MM.1S (cell line): ENCODE results near the gene ZFP36L1.
A peak's percentile ranks its signal among the peaks of the same experiment; 100 is the strongest.

Experiments used
- DNase-seq: peaks from one replicate; pipeline ENCODE4 v3.0.0-alpha.2; 2015
- H2AFZ ChIP-seq: fragments of 300-600 bp; sonication (generic); 2 replicates; pipeline ENCODE4 v1.6.0; 2016; ENCODE audit warnings: antibody characterized with exemption, low read length
- H3F3A ChIP-seq: fragments of 300-600 bp; sonication (generic); 2 replicates; pipeline ENCODE4 v1.6.1; 2016; ENCODE audit warnings: mild to moderate bottlenecking, antibody characterized with exemption, low read length, moderate library complexity, mixed read lengths; ENCODE audit not compliant: insufficient read depth
- H3K27ac ChIP-seq: fragments of 300-600 bp; sonication (generic); 2 replicates; pipeline ENCODE4 v1.5.1; 2016; ENCODE audit warnings: mild to moderate bottlenecking, low read length
- H3K27me3 ChIP-seq: fragments of 300-600 bp; sonication (generic); replicated peaks from 2 replicates; pipeline ENCODE4 v1.6.0; 2016; ENCODE audit warnings: low read length; ENCODE audit not compliant: insufficient read depth
- H3K36me3 ChIP-seq: fragments of 300-600 bp; sonication (generic); replicated peaks from 2 replicates; pipeline ENCODE4 v1.6.1; 2016; ENCODE audit warnings: mild to moderate bottlenecking, low read length, mixed read lengths; ENCODE audit not compliant: insufficient read depth
- H3K4me1 ChIP-seq: fragments of 300-600 bp; sonication (generic); 2 replicates; pipeline ENCODE4 v1.6.1; 2016; ENCODE audit warnings: low read length, mixed read lengths
- H3K4me2 ChIP-seq: fragments of 300-600 bp; sonication (generic); 2 replicates; pipeline ENCODE4 v1.6.0; 2016; ENCODE audit warnings: low read depth, low read length
- H3K4me3 ChIP-seq: fragments of 300-600 bp; sonication (generic); 2 replicates; pipeline ENCODE4 v1.5.1; 2016; ENCODE audit warnings: low read length, mixed read lengths
- H3K79me2 ChIP-seq: fragments of 300-600 bp; sonication (generic); 2 replicates; pipeline ENCODE4 v1.6.1; 2016; ENCODE audit warnings: mixed run types, low read length, mixed read lengths
- H3K9ac ChIP-seq: fragments of 300-600 bp; sonication (generic); 2 replicates; pipeline ENCODE4 v1.6.1; 2016; ENCODE audit warnings: low read length, mixed read lengths
- H3K9me2 ChIP-seq: fragments of 300-600 bp; sonication (generic); replicated peaks from 2 replicates; pipeline ENCODE4 v1.6.1; 2016; ENCODE audit warnings: mild to moderate bottlenecking, low read length, mixed read lengths; ENCODE audit not compliant: insufficient read depth
- H3K9me3 ChIP-seq: fragments of 300-600 bp; sonication (generic); replicated peaks from 2 replicates; pipeline ENCODE4 v1.6.1; 2016; ENCODE audit warnings: mild to moderate bottlenecking, low read length, mixed read lengths; ENCODE audit not compliant: insufficient read depth
- H4K20me1 ChIP-seq: fragments of 300-600 bp; sonication (generic); 2 replicates; pipeline ENCODE4 v1.6.1; 2016; ENCODE audit warnings: mild to moderate bottlenecking, low read length, moderate library complexity, mixed read lengths; ENCODE audit not compliant: insufficient read depth
- CTCF ChIP-seq: fragments of 300-600 bp; sonication (generic); IDR thresholded peaks from 2 replicates; pipeline ENCODE4 v1.5.1; 2016; ENCODE audit warnings: antibody characterized with exemption, low read length, mixed read lengths
- EZH2 ChIP-seq: fragments of 300-600 bp; sonication (generic); optimal IDR thresholded peaks from 2 replicates; pipeline ENCODE3; 2017; ENCODE audit warnings: low read depth, mild to moderate bottlenecking, antibody characterized with exemption, low read length, mixed read lengths
- EZH2phosphoT487 ChIP-seq: fragments of 300-600 bp; sonication (generic); IDR thresholded peaks from 2 replicates; pipeline ENCODE4 v1.6.1; 2018; ENCODE audit warnings: antibody characterized with exemption, low read length

The ZFP36L1 gene

GRCh38 chr14:68817506-68818212 lies 24.8 kb upstream of the ZFP36L1 start:
- TF ChIP-seq EZH2, result no peak
- TF ChIP-seq CTCF, result no peak
- no peak for TF ChIP-seq EZH2phosphoT487
- Histone ChIP-seq H3K9ac (no peak overlapping the region), H3K4me2 (no peak overlapping the region), H3K79me2 (no peaks in the 10 kb centered on the region), H3K9me3 (no peaks in the 10 kb centered on the region), H4K20me1 (no peaks in the 10 kb centered on the region), H3K4me1 (peaks cover 8% of the 10 kb centered on the region), H3K4me3 (no peak overlapping the region), H3F3A (no peaks in the 10 kb centered on the region), H3K27me3 (no peaks in the 10 kb centered on the region), H3K27ac (no peak overlapping the region), H3K36me3 (no peaks in the 10 kb centered on the region), H3K9me2 (no peaks in the 10 kb centered on the region), H2AFZ (no peak overlapping the region)
- DNase-seq, result no peak

DNA sequence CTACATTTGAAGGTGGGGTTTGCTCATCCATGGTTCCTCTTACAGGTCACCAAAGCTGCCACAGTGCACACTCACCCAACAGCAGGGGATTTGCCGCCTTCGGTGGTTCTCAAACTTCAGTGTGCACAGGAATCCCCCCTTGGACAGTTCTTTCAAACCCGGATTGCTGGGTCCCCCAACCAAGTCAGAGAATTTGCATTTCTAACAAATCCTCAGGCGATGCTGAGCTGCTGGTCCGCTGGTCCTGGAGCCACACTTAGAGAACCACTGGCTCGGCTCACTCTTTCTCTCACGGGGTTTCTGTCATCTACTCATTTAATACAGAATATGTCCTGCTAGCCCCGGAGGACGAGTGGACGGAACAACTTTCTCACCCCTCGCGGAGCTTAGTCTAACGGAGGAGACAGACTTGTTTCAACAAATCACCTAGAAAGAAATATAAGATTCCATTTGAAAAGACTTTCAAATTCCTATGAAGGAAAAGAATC lies 24.1 kb upstream of the ZFP36L1 start:
- no peak overlapping the region for H3K4me3 ChIP-seq
- H3K4me1 ChIP-seq, result peaks cover 8% of the 10 kb centered on the region

DNA sequence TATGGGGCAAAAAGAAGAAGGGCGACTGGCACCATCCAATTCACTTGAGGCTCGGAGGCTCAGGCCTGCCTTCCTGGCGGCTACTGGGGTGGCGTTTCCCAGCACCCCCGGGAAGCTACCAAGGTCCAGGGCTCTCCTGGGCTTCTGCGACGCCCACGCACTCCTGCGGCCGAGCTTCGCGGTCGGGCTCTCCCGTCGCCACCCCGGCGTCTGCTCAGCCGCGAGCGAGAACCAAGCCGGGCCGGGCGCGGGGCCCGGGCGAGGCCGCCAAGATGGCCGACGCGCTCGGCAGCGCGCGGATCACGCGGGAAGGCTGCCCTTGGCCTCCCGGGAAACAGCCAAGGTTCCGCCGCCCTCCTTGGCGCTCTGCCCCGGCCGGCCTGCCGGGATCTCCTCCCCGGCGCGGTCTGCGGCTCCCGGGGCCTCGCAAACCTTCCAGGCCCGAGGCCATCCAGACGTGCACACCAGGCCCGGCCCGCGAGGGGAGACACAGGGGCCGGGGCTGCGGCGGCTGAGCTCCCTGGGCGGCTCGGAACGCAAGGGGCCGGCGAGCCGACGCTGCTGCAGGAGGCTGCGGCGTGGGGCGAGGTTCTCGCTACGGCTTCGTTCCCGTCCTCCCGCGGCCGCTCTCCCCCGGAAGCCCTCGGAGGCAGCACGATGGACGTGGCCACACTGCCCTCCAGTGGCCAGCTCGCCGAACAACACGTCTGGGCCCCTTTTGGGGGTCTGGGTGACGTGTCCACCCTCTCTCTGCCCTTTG lies 23.5 kb upstream of the ZFP36L1 start:
- H3K9me3 ChIP-seq, result no peaks in the 10 kb centered on the region
- TF ChIP-seq CTCF, result peak; percentile 66
- TF ChIP-seq EZH2phosphoT487, result no peak
- H4K20me1 ChIP-seq, result no peaks in the 10 kb centered on the region
- H3K27me3 ChIP-seq, result no peaks in the 10 kb centered on the region
- no peaks in the 10 kb centered on the region for H3K79me2 ChIP-seq
- no peaks in the 10 kb centered on the region for H3K36me3 ChIP-seq
- H2AFZ ChIP-seq, result peak overlapping the region; percentile 48; the same call in 1 of the 2 replicates
- H3K9me2 ChIP-seq, result no peaks in the 10 kb centered on the region
- H3K9ac ChIP-seq, result peak overlapping the region; percentile 78
- no peaks in the 10 kb centered on the region for H3F3A ChIP-seq
- H3K4me1 ChIP-seq, result peaks cover 8% of the 10 kb centered on the region
- peak overlapping the region; percentile 54 for H3K4me2 ChIP-seq
- DNase-seq, result peak; percentile 76
- H3K27ac ChIP-seq, result peak overlapping the region; percentile 68; the same call in 1 of the 2 replicates
- peak overlapping the region; percentile 60 for H3K4me3 ChIP-seq

More for the DNA sequence above, 24.1 kb upstream of the ZFP36L1 start:
- H3F3A ChIP-seq, result no peaks in the 10 kb centered on the region
- H2AFZ ChIP-seq, result no peak overlapping the region
- no peaks in the 10 kb centered on the region for H3K27me3 ChIP-seq
- no peak overlapping the region for H3K27ac ChIP-seq
- no peaks in the 10 kb centered on the region for H3K36me3 ChIP-seq
- H3K9me3 ChIP-seq, result no peaks in the 10 kb centered on the region
- H3K9ac ChIP-seq, result no peak overlapping the region
- DNase-seq, result no peak
- H4K20me1 ChIP-seq, result no peaks in the 10 kb centered on the region
- no peak overlapping the region for H3K4me2 ChIP-seq
- no peaks in the 10 kb centered on the region for H3K9me2 ChIP-seq
- no peaks in the 10 kb centered on the region for H3K79me2 ChIP-seq
- TF ChIP-seq CTCF, result no peak
- no peak for TF ChIP-seq EZH2
- no peak for TF ChIP-seq EZH2phosphoT487
